Right hindlimb (tissue), 1 donor: ENCODE measurements around the gene EPS15.
A peak's percentile ranks its signal among the peaks of the same experiment; 100 is the strongest.
"Not testable (repeated sequence)": the region's sequence is repeated elsewhere in the genome, so short reads cannot be mapped to it uniquely, and the experiment has no call there.

Experiments
- DNase-seq: peaks from one replicate; pipeline ENCODE4 v3.0.0-alpha.2; 2018

The EPS15 gene

GRCh38 chr1:51519048-51519864 is at the start of gene EPS15:
Gene EPS15, minus strand, starts transcription at chr1:51519266. Its CDS starts 35 bp downstream, at chr1:51519231.
- peak; percentile 95 for DNase-seq

DNA sequence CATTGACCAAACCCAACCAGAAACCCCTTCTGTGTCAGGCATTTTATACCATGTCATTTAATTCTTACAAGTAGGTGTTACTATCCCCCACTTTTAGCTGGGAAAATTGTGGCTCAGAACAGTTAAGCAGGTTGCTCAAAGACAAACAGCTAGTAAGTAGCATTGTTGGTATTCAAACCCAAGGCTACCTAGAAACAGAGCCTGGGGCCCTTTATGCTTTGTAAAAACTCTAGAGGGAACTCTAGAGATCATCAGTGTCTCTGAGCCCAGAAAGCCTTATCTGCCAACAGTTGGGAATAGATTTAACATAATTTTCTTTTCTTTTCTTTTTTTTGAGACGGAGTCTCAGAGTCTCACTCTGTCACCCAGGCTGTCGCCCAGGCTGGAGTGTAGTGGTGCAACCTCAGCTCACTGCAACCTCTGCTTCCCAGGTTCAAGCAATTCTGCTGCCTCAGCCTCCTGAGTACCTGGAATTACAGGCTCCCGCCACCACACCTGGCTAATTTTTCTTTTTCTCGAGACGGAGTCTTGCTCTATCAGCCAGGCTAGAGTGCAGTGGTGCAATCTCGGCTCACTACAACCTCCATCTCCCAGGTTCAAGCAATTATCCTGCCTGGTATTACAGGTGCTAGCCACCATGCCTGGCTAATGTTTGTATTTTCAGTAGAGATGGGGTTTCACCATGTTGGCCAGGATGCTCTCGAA is 49.3 kb upstream of the EPS15 start:
- no peak for DNase-seq

DNA sequence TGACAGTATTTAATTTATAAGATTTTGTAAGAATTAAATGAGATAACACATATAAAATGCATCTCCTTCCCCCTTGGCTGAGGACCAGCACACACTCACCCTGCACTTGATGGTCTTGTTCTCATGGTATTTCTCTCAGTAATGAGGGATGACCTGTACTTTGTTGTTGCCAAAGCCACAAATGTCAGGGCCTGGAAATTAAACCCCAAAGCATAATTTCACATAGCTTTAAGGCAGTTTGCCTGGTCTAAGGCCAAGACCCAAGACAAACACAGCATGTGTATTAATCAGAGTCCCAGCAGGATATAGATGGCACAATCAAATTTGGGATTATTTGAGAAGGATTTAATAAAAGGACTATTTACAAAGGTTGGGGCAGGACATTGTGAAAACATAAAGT is 48.6 kb upstream of the EPS15 start:
- no peak for DNase-seq

- DNase-seq, result no peak
Measured at GRCh38 chr1:51566260-51566659, 47.2 kb upstream of the EPS15 start.

- no peak for DNase-seq
Measured at GRCh38 chr1:51565009-51565408, 45.9 kb upstream of the EPS15 start.

DNA sequence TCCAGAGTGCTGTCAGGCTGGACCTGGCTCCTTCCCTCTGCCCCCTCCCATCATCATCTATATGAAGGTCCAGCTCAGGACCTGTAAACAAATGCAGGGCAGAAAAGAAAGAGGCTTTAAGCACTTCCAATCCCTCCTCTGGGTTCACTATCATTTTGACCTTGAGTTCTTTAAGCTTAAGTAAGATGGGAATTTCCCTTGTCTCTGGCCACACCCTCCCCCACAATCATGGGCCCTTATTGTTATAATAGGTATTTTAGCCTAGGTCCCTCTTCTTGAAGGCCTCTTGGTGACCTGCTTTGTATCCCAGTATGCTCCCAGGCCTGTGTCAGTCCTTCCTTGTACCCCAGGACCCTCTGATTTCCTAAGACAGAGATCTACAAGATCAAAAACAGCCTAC is 45.1 kb upstream of the EPS15 start:
- DNase-seq, result no peak

DNA sequence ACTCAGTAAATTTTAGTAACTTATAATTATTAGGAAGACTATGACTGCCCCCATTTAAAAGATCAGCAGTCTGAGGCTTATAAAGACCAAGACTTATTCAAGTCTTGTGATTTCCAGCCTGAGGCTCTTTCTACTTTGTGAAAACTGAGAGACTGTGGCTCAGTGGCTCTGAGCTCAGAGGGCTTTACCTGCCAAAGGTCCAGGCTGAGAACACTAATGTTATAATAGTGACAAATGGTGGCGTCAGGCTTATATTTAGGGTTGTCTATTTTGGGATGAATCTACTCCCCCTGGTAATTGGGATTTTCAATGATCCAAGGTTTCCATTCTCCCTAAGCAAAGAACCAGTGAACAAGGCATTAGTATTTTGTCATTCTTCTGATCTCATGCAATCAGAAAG is 42.6 kb upstream of the EPS15 start:
- no peak for DNase-seq

GRCh38 chr1:51560895-51561294 is 41.8 kb upstream of the EPS15 start:
- DNase-seq, result not testable (repeated sequence)

DNA sequence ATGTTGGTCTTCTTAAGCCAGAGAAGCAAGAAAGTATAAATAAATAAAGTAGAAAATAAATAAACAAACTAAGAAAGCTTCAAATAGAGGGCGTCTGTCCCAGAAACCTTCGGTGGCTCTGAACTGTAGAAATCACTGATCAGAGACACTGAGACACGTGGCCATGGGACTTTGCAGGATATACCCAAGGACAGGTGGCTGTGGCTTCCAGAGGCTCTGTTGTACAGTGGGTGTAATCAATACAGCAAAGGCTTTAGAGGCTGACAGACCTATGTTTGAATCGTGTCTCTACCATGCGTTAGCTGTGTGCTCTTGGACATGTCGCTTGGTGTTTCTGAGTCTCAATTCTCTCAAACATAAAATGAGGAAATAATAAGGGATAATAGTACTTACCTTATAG is 41.0 kb upstream of the EPS15 start:
- no peak for DNase-seq

GRCh38 chr1:51559501-51559900 is 40.4 kb upstream of the EPS15 start:
- DNase-seq, result no peak

DNA sequence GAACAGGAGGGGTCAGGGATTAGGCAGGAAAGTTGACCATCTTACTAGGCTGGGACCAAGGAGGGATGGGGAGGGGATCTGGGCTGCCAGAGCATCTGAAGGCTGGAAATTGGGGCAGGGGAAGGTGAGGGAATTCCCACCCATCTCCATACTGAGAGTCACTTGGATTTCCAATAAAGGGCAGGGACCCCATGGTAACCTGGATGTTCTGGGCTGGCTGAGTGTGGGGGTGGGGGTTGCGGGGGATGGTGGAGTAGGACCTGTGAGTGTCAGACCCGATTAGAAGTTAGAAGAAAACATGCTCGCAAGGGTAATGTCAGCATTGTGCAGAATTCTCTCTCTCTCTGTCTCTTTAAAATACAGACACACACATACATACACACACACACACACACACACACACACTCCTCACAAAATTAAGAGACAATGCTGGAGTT is 40.0 kb upstream of the EPS15 start:
- DNase-seq, result no peak

DNA sequence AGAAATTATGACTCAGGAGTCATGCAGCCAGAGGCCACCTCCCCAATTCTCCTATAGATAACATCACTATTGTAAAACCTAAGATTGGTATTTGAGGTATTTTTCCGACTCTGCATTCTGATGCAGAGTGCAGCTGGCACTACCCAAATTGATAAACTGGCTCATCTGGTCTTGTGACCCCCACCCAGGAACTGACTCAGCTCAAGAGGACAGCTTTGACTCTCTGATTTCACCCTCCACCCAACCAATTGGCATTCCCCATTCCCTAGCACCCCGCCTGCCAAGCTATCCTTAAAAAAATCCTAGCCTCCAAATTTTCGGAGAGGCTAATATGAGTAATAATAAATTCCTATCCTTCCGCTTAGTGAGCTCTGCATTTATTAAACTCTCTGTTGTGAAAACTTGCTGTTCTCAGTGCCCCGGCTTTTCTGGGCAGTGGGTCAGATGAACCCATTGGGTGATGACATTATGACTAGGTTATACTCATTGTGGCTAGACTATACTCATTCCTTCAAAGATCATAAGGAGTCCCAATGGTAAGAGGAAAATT is 39.4 kb upstream of the EPS15 start:
- DNase-seq, result no peak

DNA sequence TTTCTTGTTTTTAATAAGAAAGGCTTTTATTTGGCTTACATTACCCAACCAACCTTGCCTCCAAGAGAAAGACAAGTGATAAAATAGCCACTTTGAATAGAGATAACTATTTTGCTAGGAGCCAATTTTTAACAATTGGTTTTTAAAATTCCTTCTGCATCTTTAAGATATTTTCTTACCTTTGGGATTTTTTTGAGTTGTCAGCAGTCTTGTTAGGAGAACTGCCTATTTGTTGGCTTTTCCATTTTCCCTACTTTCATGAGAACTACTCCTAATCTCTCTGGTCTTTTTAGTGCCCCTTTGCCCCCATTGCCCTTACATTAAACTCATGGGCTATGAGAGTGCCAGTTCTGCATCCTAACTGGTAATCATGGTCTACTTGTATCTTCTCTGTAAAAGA is 38.1 kb upstream of the EPS15 start:
- no peak for DNase-seq

GRCh38 chr1:51555866-51556619 is 37.0 kb upstream of the EPS15 start:
- no peak for DNase-seq

DNA sequence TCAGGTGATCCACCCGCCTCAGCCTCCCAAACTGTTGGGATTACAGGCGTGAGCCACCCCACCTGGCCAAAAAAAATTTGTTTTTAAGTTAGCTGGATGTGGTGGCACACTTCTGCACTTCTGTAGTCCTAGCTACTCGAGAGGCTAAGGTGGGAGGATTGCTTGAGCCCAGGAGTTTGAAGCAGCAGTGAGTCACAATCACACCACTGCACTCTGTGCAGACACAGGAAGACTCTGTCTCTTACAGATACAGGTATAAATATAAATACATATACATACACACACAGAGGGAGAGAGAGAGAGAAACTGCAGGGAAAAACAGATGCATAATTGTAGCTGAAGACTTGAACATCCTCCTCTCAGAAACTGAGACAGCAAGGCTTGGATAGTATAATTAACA is 34.8 kb upstream of the EPS15 start:
- DNase-seq, result no peak

DNA sequence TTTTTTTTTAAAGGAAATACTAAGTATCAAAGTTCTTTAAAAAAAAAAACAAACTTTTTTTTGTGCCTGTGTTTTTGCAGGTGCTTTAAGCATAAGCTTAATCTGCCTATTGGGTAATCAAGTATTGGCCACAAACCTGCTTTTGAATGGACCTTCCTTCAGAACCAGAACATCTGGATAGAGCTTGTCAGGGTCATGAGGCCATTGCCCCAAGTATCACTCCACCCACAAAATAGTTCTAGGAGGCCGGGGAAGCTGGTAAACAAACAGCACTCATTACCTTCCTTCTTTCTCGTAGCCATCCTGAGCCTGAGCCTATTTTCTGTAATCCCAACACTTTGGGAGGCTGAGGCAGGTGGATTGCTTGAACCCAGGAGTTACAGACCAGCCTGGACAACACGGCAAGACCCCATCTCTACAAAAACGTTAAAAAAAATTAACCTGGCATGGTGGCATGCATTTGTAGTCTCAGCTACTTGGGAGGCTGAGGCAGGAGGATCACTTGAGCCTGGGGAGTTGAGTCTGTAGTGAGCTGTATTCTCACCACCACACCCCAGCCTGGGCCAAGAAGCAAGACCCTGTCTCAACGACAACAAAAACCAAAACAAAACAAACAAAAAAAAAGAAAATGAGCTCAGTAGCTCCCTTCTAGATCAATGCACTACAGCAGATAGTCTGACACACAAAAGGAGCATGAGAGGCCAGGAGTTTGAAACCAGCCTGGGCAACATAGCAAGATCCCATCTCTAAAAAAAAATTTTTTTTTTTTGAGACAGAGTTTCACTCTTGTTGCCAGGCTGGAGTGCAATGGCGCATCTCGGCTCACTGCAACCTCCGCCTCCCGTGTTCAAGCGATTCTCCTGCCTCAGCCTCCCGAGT is 34.1 kb upstream of the EPS15 start:
- DNase-seq, result no peak

DNA sequence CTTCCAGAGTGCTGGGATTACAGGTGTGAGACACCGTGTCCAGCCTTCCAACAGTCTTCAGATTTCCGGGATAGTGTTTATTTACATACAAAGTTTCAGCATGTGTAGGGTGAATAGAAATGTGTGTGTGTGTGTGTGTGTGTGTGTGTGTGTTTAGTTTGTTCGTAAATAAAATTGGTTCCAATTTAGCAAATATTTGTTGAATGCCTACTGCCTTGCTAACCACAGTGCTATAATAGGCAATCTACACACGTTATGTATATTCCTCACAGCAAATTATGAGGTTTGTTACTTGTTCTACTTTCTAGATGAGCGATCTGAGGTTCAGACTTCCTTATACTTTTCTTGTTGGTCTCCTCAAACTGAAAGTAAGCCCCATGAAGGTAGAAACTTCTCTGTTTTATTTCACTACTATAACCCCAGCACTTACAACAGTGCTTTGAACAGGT is 32.8 kb upstream of the EPS15 start:
- no peak for DNase-seq

- no peak for DNase-seq
Measured at GRCh38 chr1:51551081-51551480, 32.0 kb upstream of the EPS15 start.

DNA sequence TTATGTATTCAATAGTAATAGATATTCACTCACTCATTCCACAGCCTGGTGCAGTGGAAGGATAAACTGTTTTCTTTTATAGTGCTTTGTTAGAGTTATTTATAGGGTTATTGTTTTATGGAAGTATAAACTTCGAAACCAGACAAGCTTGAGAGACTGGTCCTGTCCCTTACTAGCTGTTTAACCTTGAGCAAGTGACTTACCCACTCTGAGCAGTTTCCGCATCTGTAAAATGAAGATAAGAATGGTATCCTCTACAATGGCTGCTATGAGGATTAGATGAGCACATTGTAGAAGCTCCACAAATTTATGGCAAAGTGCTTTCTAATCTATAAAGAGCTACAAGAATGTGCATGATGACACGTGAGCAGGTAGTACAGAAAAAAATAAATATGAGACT is 30.8 kb upstream of the EPS15 start:
- DNase-seq, result no peak

DNA sequence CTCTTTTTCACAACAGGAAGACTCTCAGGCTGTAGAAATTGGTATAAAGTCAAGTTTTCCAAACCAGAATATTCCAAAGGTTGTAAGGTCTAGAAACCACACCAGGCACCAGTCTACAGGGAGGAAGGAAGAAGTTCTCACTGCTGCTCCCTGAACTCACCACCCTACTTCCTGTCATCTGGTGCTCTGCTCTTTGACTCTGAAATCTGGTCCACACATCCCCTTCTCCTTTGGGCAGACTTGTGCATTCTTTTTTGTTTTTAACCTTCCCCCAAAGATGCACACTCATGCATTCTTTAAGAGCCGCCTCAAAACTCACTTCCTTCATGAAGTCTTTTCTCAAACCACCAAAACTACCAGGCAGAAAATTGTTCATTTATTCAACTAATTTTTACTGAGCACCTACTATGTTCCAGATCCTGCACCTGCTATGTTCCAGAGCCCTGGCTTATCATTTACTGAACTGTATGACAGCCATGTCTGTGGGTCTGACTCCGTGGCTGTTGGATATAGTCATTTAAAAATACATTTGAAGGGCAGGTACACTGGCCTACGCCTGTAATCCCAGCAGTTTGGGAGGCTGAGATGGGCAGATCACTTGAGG is 30.1 kb upstream of the EPS15 start:
- no peak for DNase-seq

DNA sequence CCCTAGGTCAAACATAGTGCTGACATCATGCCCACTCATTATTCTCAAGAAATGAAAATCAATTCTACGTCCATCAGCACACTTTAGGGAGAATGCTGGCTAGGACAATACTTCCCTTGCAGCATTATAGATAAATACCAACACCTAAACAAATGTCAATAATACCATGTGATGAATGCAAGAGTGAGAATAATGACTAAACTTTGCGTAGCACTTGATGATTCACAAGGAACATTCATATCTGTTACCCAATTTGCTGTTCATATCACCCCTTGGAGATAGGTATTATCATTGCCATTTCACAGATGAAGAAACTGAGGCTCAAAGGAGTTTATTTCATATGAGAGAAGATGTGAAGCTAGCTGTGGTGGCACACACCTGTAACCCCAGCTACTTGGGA is 24.8 kb upstream of the EPS15 start:
- no peak for DNase-seq
